Astrocyte (in vitro differentiated cells and primary cell): ENCODE data around the gene DHX36.

Experiments used
- EZH2 ChIP-seq: IDR thresholded peaks from 2 replicates; pipeline ENCODE4 v1.6.1; 2012; ENCODE audit warnings: mild to moderate bottlenecking, low read length, inconsistent platforms; ENCODE audit not compliant: insufficient read depth
- TF ChIP-seq, protein P1 (sequence below): IDR thresholded peaks from 2 replicates; pipeline ENCODE4 v1.5.1; 2011; ENCODE audit warnings: low read depth, mild to moderate bottlenecking, inconsistent platforms, low read length, moderate library complexity; ENCODE audit not compliant: insufficient read depth

DNA sequence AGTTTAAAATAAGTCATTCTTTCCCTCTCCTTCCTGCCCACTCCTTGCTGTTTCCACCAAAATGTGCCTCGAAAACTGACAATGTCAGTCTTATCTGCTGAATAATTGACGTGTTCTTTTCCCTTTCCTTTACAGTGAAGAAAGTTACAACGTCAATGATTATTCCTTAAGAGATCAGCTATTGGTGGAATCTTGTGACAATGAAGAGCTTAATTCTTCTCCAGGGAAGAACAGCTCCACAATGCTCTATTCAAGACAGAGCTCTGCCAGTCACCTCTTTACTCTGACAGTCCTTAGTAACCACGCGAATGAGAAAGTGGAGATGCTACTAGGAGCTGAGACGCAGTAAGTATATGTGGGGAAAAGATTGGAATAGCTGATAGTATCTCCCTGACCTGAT, 84.1 kb downstream of the DHX36 start:
- TF ChIP-seq EZH2, result no peak
- TF ChIP-seq, protein P1, sequence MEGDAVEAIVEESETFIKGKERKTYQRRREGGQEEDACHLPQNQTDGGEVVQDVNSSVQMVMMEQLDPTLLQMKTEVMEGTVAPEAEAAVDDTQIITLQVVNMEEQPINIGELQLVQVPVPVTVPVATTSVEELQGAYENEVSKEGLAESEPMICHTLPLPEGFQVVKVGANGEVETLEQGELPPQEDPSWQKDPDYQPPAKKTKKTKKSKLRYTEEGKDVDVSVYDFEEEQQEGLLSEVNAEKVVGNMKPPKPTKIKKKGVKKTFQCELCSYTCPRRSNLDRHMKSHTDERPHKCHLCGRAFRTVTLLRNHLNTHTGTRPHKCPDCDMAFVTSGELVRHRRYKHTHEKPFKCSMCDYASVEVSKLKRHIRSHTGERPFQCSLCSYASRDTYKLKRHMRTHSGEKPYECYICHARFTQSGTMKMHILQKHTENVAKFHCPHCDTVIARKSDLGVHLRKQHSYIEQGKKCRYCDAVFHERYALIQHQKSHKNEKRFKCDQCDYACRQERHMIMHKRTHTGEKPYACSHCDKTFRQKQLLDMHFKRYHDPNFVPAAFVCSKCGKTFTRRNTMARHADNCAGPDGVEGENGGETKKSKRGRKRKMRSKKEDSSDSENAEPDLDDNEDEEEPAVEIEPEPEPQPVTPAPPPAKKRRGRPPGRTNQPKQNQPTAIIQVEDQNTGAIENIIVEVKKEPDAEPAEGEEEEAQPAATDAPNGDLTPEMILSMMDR, result no peak
